Smooth muscle cell (in vitro differentiated cells): ENCODE results near the gene SLC15A1. TPM values are rescaled to one million over a fixed set of nuclear protein-coding genes. Genes with fewer than 3 reads are reported as not detected.
A peak's percentile ranks its signal among the peaks of the same experiment; 100 is the strongest.

Experiments used
- DNase-seq: peaks from one replicate; lab custom pipeline; 2025; ENCODE audit not compliant: unreplicated experiment; lab: John Stamatoyannopoulos, UW
- H2AFZ ChIP-seq: fragments of 200-600 bp; sonication (generic); 2 replicates; pipeline ENCODE4 v1.6.0; 2016; ENCODE audit warnings: antibody characterized with exemption, low read depth, mild to moderate bottlenecking
- H3F3A ChIP-seq: fragments of 200-600 bp; sonication (generic); 2 replicates; pipeline ENCODE4 v1.6.0; 2017; ENCODE audit warnings: antibody characterized with exemption, low read depth
- H3K27ac ChIP-seq: fragments of 200-600 bp; sonication (generic); 2 replicates; pipeline ENCODE4 v1.5.1; 2016; ENCODE audit warnings: low read depth, mild to moderate bottlenecking
- H3K27me3 ChIP-seq: fragments of 200-600 bp; sonication (generic); 2 replicates; pipeline ENCODE4 v1.6.1; 2016; ENCODE audit warnings: low read depth, mild to moderate bottlenecking
- H3K36me3 ChIP-seq: fragments of 200-600 bp; sonication (generic); 2 replicates; pipeline ENCODE4 v1.5.1; 2016; ENCODE audit warnings: low read depth
- H3K4me1 ChIP-seq: fragments of 200-600 bp; sonication (generic); 2 replicates; pipeline ENCODE4 v1.5.1; 2016; ENCODE audit warnings: low read depth
- H3K4me2 ChIP-seq: fragments of 200-600 bp; sonication (generic); 2 replicates; pipeline ENCODE4 v1.6.0; 2016; ENCODE audit warnings: mild to moderate bottlenecking
- H3K4me3 ChIP-seq: fragments of 200-600 bp; sonication (generic); 2 replicates; pipeline ENCODE4 v1.5.1; 2016; ENCODE audit warnings: mild to moderate bottlenecking
- H3K79me2 ChIP-seq: fragments of 200-600 bp; sonication (generic); 2 replicates; pipeline ENCODE4 v1.6.0; 2016; ENCODE audit warnings: low read depth, mild to moderate bottlenecking
- H3K9ac ChIP-seq: fragments of 200-600 bp; sonication (generic); 2 replicates; pipeline ENCODE4 v1.6.0; 2016; ENCODE audit warnings: low read depth
- H3K9me3 ChIP-seq: fragments of 200-600 bp; sonication (generic); replicated peaks from 2 replicates; pipeline ENCODE4 v1.5.1; 2016; ENCODE audit warnings: low read depth
- H4K20me1 ChIP-seq: fragments of 200-600 bp; sonication (generic); 2 replicates; pipeline ENCODE4 v1.6.0; 2016; ENCODE audit warnings: low read depth
- CTCF ChIP-seq: fragments of 200-600 bp; sonication (generic); IDR thresholded peaks from 2 replicates; pipeline ENCODE4 v1.5.1; 2017; ENCODE audit warnings: borderline replicate concordance, mild to moderate bottlenecking, antibody characterized with exemption; ENCODE audit not compliant: insufficient read depth, poor library complexity, severe bottlenecking
- WGBS: methylation state at CpG from one replicate; pipeline ENCODE4 v1.1.7; 2016; ENCODE audit warnings: low lambda C conversion rate; 5-methylcytosine and 5-hydroxymethylcytosine counted together
- polyA plus RNA-seq: library from polyadenylated mRNA; unstranded; fragments of >200 nt; fragmentation: Nextera tagmentation; extraction: Ambion mirVana; gene quantifications from 2 replicates; pipeline ENCODE4 v1.2.1, GENCODE V29; 2016
- total RNA-seq: library from RNA; depleted of rRNA; stranded (reverse); fragments of >200 nt; gene quantifications from 2 replicates; pipeline ENCODE4 v1.2.3, GENCODE V29; 2014

SLC15A1 gene
- total and polyA plus RNA-seq, 2 experiments from 2014 or later = 0.13 to 0.31 TPM

- H3K4me3 ChIP-seq = no peak overlapping the region
- H2AFZ ChIP-seq = no peak overlapping the region
- no peak overlapping the region for H3K9ac ChIP-seq
- WGBS = 89% methylated on average over 5 of the region's 5 CpGs
- H3K36me3 ChIP-seq = no peaks in the 10 kb centered on the region
- peaks cover 5% of the 10 kb centered on the region for H3F3A ChIP-seq
- no peak overlapping the region for H3K4me2 ChIP-seq
- no peaks in the 10 kb centered on the region for H3K27me3 ChIP-seq
- no peak for TF ChIP-seq CTCF
- no peaks in the 10 kb centered on the region for H4K20me1 ChIP-seq
- no peaks in the 10 kb centered on the region for H3K9me3 ChIP-seq
- H3K79me2 ChIP-seq = no peaks in the 10 kb centered on the region
- no peak for DNase-seq
- no peaks in the 10 kb centered on the region for H3K4me1 ChIP-seq
- peak overlapping the region; percentile 22 for H3K27ac ChIP-seq
Observed at GRCh38 chr13:98658131-98658530, 94.3 kb downstream of the SLC15A1 start.

GRCh38 chr13:98657506-98658085 is 94.9 kb downstream of the SLC15A1 start:
- 78% methylated on average over 8 of the region's 8 CpGs for WGBS

GRCh38 chr13:98656223-98656622 is 96.2 kb downstream of the SLC15A1 start:
- Histone ChIP-seq H3F3A (peaks cover 5% of the 10 kb centered on the region), H3K27ac (no peak overlapping the region), H3K4me1 (no peaks in the 10 kb centered on the region), H3K4me2 (no peak overlapping the region), H3K9ac (no peak overlapping the region), H3K36me3 (no peaks in the 10 kb centered on the region), H4K20me1 (no peaks in the 10 kb centered on the region), H3K27me3 (no peaks in the 10 kb centered on the region), H3K4me3 (no peak overlapping the region), H3K9me3 (no peaks in the 10 kb centered on the region), H3K79me2 (no peaks in the 10 kb centered on the region), H2AFZ (no peak overlapping the region)
- TF ChIP-seq CTCF = no peak
- 100% methylated on average over 3 of the region's 3 CpGs for WGBS
- DNase-seq = no peak

More at GRCh38 chr13:98657506-98658085, 94.9 kb downstream of the SLC15A1 start:
- TF ChIP-seq CTCF = no peak
- Histone ChIP-seq H3K27me3 (no peaks in the 10 kb centered on the region), H3K9ac (no peak overlapping the region), H3F3A (peaks cover 5% of the 10 kb centered on the region), H2AFZ (no peak overlapping the region), H3K4me2 (no peak overlapping the region), H3K4me3 (no peak overlapping the region), H3K4me1 (no peaks in the 10 kb centered on the region), H3K9me3 (no peaks in the 10 kb centered on the region), H3K27ac (peak overlapping the region; percentile 22), H3K79me2 (no peaks in the 10 kb centered on the region), H3K36me3 (no peaks in the 10 kb centered on the region), H4K20me1 (no peaks in the 10 kb centered on the region)
- no peak for DNase-seq

GRCh38 chr13:98653463-98653985 is 98.9 kb downstream of the SLC15A1 start:
- Histone ChIP-seq H3K36me3 (no peaks in the 10 kb centered on the region), H3K79me2 (no peaks in the 10 kb centered on the region), H3K4me1 (no peaks in the 10 kb centered on the region), H3K4me2 (peak overlapping the region; percentile 69), H3K4me3 (no peak overlapping the region), H2AFZ (peak overlapping the region; percentile 87), H3F3A (peaks cover 5% of the 10 kb centered on the region), H3K9me3 (no peaks in the 10 kb centered on the region), H4K20me1 (no peaks in the 10 kb centered on the region), H3K9ac (no peak overlapping the region), H3K27me3 (no peaks in the 10 kb centered on the region), H3K27ac (no peak overlapping the region)
- TF ChIP-seq CTCF = peak; percentile 85
- peak; percentile 17 for DNase-seq
- 39% methylated on average over 9 of the region's 9 CpGs for WGBS
